HEK293 (cell line): ENCODE measurements around the gene IREB2.

Experiments
- GLI4 ChIP-seq: fragments of 450-650 bp; formaldehyde crosslinking; IDR thresholded peaks from 2 replicates; pipeline ENCODE4 v1.5.1; 2016; ENCODE audit warnings: missing biosample characterization, missing genetic modification characterization
- MEIS1 ChIP-seq: sonication (generic); formaldehyde crosslinking; IDR thresholded peaks from 2 replicates; pipeline ENCODE4 v1.8.1; 2022; ENCODE audit warnings: missing genetic modification reagents, mild to moderate bottlenecking, borderline replicate concordance
- MZF1 ChIP-seq: fragments of 450-650 bp; formaldehyde crosslinking; IDR thresholded peaks from 2 replicates; pipeline ENCODE4 v1.5.1; 2017; ENCODE audit warnings: missing biosample characterization, missing genetic modification characterization, borderline replicate concordance
- ZBTB11 ChIP-seq: fragments of 450-650 bp; formaldehyde crosslinking; conservative IDR thresholded peaks from 2 replicates; pipeline ENCODE4 v1.5.1; 2016; ENCODE audit warnings: low read depth, missing biosample characterization, missing genetic modification characterization
- ZEB2 ChIP-seq: fragments of 450-650 bp; formaldehyde crosslinking; IDR thresholded peaks from 2 replicates; pipeline ENCODE4 v1.5.1; 2016; ENCODE audit warnings: missing biosample characterization, missing genetic modification characterization
- ZNF10 ChIP-seq: fragments of 450-650 bp; formaldehyde crosslinking; IDR thresholded peaks from 2 replicates; pipeline ENCODE4 v1.5.1; 2017; ENCODE audit warnings: missing biosample characterization, missing genetic modification characterization
- ZNF311 ChIP-seq: fragments of 450-650 bp; formaldehyde crosslinking; IDR thresholded peaks from 2 replicates; pipeline ENCODE4 v1.5.1; 2017; ENCODE audit warnings: missing biosample characterization, missing genetic modification characterization, borderline replicate concordance
- ZNF394 ChIP-seq: fragments of 450-650 bp; formaldehyde crosslinking; IDR thresholded peaks from 2 replicates; pipeline ENCODE4 v1.5.1; 2016; ENCODE audit warnings: missing biosample characterization, missing genetic modification characterization, mild to moderate bottlenecking, moderate library complexity, borderline replicate concordance
- ZNF585B ChIP-seq: fragments of 450-650 bp; formaldehyde crosslinking; IDR thresholded peaks from 2 replicates; pipeline ENCODE4 v1.5.1; 2016; ENCODE audit warnings: missing biosample characterization, missing genetic modification characterization
- ZNF610 ChIP-seq: fragments of 450-650 bp; formaldehyde crosslinking; IDR thresholded peaks from 2 replicates; pipeline ENCODE4 v1.5.1; 2016; ENCODE audit warnings: missing biosample characterization, missing genetic modification characterization, borderline replicate concordance
- ZNF707 ChIP-seq: fragments of 450-650 bp; formaldehyde crosslinking; IDR thresholded peaks from 2 replicates; pipeline ENCODE4 v1.5.1; 2016; ENCODE audit warnings: missing biosample characterization, missing genetic modification characterization
- TF ChIP-seq, protein P1 (sequence below): fragments of 450-650 bp; formaldehyde crosslinking; IDR thresholded peaks from 2 replicates; pipeline ENCODE4 v1.5.1; 2016; ENCODE audit warnings: missing biosample characterization, missing genetic modification characterization
- TF ChIP-seq, protein P2 (sequence below): fragments of 450-650 bp; formaldehyde crosslinking; IDR thresholded peaks from 2 replicates; pipeline ENCODE4 v1.5.1; 2016; ENCODE audit warnings: missing biosample characterization, missing genetic modification characterization
- TF ChIP-seq, protein P3 (sequence below): fragments of 450-650 bp; formaldehyde crosslinking; IDR thresholded peaks from 2 replicates; pipeline ENCODE4 v1.5.1; 2016; ENCODE audit warnings: missing biosample characterization, missing genetic modification characterization

GRCh38 chr15:78407608-78408354 lies 30.2 kb upstream of the IREB2 start:
- TF ChIP-seq, protein P1, sequence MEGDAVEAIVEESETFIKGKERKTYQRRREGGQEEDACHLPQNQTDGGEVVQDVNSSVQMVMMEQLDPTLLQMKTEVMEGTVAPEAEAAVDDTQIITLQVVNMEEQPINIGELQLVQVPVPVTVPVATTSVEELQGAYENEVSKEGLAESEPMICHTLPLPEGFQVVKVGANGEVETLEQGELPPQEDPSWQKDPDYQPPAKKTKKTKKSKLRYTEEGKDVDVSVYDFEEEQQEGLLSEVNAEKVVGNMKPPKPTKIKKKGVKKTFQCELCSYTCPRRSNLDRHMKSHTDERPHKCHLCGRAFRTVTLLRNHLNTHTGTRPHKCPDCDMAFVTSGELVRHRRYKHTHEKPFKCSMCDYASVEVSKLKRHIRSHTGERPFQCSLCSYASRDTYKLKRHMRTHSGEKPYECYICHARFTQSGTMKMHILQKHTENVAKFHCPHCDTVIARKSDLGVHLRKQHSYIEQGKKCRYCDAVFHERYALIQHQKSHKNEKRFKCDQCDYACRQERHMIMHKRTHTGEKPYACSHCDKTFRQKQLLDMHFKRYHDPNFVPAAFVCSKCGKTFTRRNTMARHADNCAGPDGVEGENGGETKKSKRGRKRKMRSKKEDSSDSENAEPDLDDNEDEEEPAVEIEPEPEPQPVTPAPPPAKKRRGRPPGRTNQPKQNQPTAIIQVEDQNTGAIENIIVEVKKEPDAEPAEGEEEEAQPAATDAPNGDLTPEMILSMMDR (tag by site-specific recombination): no peak
- no peak for TF ChIP-seq ZNF707 (tag by site-specific recombination)
- no peak for TF ChIP-seq ZNF610 (tag by site-specific recombination)
- no peak for TF ChIP-seq MZF1 (tag by site-specific recombination)
- no peak for TF ChIP-seq ZNF311
- TF ChIP-seq GLI4: no peak
- no peak for TF ChIP-seq ZEB2 (tag by site-specific recombination)
- TF ChIP-seq MEIS1 (CRISPR knock-in tag): no peak
- TF ChIP-seq ZNF585B: no peak
- no peak for TF ChIP-seq ZNF10 (tag by site-specific recombination)
- no peak for TF ChIP-seq ZBTB11
- TF ChIP-seq ZNF394 (tag by site-specific recombination): no peak
- TF ChIP-seq, protein P2, sequence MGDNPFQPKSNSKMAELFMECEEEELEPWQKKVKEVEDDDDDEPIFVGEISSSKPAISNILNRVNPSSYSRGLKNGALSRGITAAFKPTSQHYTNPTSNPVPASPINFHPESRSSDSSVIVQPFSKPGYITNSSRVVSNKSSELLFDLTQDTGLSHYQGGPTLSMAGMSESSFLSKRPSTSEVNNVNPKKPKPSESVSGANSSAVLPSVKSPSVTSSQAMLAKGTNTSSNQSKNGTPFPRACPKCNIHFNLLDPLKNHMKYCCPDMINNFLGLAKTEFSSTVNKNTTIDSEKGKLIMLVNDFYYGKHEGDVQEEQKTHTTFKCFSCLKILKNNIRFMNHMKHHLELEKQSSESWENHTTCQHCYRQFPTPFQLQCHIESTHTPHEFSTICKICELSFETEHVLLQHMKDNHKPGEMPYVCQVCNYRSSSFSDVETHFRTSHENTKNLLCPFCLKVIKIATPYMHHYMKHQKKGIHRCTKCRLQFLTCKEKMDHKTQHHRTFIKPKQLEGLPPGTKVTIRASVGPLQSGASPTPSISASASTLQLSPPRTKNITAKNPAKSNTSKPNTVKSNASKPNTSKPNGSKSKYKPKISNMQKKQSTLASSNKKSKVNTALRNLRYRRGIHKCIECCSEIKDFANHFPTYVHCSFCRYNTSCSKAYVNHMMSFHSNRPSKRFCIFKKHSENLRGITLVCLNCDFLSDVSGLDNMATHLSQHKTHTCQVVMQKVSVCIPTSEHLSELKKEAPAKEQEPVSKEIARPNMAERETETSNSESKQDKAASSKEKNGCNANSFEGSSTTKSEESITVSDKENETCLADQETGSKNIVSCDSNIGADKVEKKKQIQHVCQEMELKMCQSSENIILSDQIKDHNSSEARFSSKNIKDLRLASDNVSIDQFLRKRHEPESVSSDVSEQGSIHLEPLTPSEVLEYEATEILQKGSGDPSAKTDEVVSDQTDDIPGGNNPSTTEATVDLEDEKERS (tag by site-specific recombination): no peak
- TF ChIP-seq, protein P3, sequence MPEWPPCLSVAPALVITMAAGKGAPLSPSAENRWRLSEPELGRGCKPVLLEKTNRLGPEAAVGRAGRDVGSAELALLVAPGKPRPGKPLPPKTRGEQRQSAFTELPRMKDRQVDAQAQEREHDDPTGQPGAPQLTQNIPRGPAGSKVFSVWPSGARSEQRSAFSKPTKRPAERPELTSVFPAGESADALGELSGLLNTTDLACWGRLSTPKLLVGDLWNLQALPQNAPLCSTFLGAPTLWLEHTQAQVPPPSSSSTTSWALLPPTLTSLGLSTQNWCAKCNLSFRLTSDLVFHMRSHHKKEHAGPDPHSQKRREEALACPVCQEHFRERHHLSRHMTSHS (tag by site-specific recombination): no peak
